Measurements from ENCODE around the gene CLDN18.

DNA sequence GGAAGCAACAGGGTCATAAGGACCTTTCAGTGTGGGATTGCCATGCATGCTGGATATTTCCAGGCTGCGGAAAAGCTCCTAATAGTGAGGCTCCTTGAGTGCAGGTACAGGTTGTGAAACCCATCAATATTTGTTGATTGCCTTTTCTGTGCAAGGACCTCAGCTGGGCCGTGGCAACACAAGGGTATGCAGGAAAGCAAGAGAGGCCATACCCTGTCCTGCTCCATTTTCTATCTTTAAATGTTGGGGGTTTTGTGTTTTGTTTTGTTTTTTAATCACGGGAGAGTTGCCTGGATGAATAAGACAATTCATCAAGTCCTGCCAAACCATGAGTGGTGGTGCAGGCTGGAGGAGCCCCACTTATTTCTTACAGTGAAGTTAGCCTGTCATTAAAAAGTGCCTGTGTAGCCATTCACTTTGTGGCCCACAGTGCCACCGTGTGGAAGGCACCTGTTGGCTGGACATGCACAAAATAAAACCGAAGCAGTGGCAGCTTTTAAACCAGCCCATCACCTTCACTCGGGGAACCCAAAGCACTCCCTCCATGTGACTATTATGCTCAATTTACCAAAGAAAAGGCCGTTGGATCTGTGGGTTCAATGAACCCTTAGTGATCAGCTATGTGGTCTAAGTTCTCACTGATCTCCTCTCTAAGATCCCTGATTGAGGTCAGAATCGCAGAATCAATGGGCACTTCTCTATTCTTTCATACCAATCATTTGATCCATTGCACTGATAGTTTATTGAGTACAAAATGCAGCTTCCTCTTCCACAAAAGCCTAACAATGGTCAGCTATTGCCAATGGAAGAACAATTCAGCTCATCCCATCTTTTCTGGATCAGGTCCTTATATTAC is 42.2 kb downstream of the CLDN18 start:
- TF ChIP-seq POLR2AphosphoS5 (IDR thresholded peaks at IDR 0.05; ENCODE audit: low read depth, low read length) (no peak), POLR2A (IDR thresholded peaks at IDR 0.05; ENCODE audit: low read depth, low read length) (no peak), TAF1 (IDR thresholded peaks at IDR 0.05; ENCODE audit: low read depth, low read length) (no peak), SPI1 (IDR thresholded peaks at IDR 0.05; ENCODE audit: low read depth, low read length) (0 out of 2 replicates have a peak, but pooled peaks have one; percentile 5)

Measured in GM12891 (cell line).